IPS-15b (cell line): ENCODE data around the gene CCDC170.
"Not testable (repeated sequence)": the region's sequence is repeated elsewhere in the genome, so short reads cannot be mapped to it uniquely, and the experiment has no call there.

ENCODE experiments used
- H3K27me3 ChIP-seq: one replicate; pipeline ENCODE4 v1.6.1; 2013; ENCODE audit warnings: low read length; ENCODE audit not compliant: control insufficient read depth, insufficient read depth
- H3K36me3 ChIP-seq: one replicate; pipeline ENCODE4 v1.6.1; 2013; ENCODE audit warnings: low read length; ENCODE audit not compliant: control insufficient read depth, insufficient read depth
- H3K4me1 ChIP-seq: one replicate; pipeline ENCODE4 v1.6.1; 2013; ENCODE audit warnings: mild to moderate bottlenecking, low read length; ENCODE audit not compliant: control insufficient read depth, insufficient read depth
- H3K4me3 ChIP-seq: one replicate; pipeline ENCODE4 v1.5.1; 2013; ENCODE audit warnings: low read depth, low read length
- H3K9ac ChIP-seq: one replicate; pipeline ENCODE4 v1.6.1; 2013; ENCODE audit warnings: low read depth, mild to moderate bottlenecking, low read length
- H3K9me3 ChIP-seq: one replicate; pipeline ENCODE4 v1.6.1; 2013; ENCODE audit warnings: mild to moderate bottlenecking, low read length; ENCODE audit not compliant: control insufficient read depth, insufficient read depth

The CCDC170 gene

DNA sequence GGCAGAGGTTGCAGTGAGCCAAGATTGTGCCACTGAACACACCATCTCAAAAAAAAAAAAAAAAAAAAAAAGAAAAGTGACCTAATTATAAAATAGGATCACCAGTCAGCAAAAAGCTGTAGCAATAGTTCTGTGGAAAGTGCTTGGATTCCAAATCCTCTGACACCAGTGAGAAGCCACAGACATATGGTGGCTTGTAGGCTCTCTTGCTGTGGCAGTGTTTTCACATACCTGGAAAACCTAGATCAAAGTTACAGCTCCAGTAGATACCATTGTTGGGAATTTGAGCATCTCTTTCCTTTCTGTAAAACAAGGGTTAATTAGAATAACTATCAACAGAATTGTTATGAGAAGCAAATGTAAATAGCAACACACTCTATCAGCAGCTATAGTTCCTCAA is 4.1 kb downstream of the CCDC170 start:
- Histone ChIP-seq H3K27me3 (peaks cover 30% of the 10 kb centered on the region), H3K9me3 (no peaks in the 10 kb centered on the region), H3K4me1 (no peaks in the 10 kb centered on the region), H3K36me3 (no peaks in the 10 kb centered on the region), H3K4me3 (no peak overlapping the region), H3K9ac (no peak overlapping the region)

DNA sequence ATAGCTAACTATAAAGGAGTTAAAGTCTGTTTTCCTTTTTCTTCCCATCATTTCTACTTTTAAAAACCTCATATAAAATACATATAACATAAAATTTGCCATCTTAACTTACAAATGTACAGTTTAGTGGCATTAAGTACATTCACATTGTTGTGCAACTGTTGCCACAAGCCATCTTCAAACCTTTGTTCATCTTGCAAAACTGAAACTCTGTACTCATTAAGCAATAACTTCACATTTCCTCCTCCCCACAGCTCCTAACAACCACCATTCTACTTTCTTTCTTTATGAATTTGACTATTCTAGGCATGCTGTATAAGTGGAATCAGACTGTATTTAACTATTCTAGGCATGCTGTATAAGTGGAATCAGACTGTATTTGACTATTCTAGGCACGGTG is 4.5 kb downstream of the CCDC170 start:
- no peaks in the 10 kb centered on the region for H3K36me3 ChIP-seq
- H3K4me3 ChIP-seq: no peak overlapping the region
- H3K4me1 ChIP-seq: no peaks in the 10 kb centered on the region
- no peak overlapping the region for H3K9ac ChIP-seq
- peaks cover 26% of the 10 kb centered on the region for H3K27me3 ChIP-seq
- H3K9me3 ChIP-seq: no peaks in the 10 kb centered on the region

DNA sequence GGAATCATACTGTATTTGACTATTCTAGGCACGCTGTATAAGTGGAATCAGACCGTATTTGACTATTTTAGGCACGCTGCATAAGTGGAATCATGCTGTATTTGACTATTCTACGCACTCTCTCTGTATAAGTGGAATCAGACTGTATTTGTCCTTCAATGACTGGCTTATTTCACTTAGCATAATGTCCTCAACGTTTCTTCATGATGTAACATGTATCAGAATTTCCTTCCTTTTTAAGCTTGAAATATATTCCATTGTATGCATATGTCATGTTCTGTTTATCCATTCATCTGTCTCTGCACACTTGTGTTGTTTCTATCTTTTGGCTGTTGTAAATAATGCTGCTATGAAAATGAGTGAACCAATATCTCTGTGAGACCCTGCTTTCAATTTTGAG is 5.7 kb downstream of the CCDC170 start:
- Histone ChIP-seq H3K9me3 (no peaks in the 10 kb centered on the region), H3K36me3 (no peaks in the 10 kb centered on the region), H3K27me3 (peaks cover 15% of the 10 kb centered on the region), H3K9ac (no peak overlapping the region), H3K4me3 (no peak overlapping the region), H3K4me1 (no peaks in the 10 kb centered on the region)

GRCh38 chr6:151501511-151502136 is 7.8 kb downstream of the CCDC170 start:
- Histone ChIP-seq H3K27me3 (no peaks in the 10 kb centered on the region), H3K4me3 (no peak overlapping the region), H3K4me1 (no peaks in the 10 kb centered on the region), H3K36me3 (no peaks in the 10 kb centered on the region), H3K9ac (no peak overlapping the region), H3K9me3 (no peaks in the 10 kb centered on the region)

- Histone ChIP-seq H3K9ac (no peak overlapping the region), H3K4me3 (no peak overlapping the region), H3K9me3 (no peaks in the 10 kb centered on the region), H3K4me1 (no peaks in the 10 kb centered on the region), H3K27me3 (no peaks in the 10 kb centered on the region), H3K36me3 (no peaks in the 10 kb centered on the region)
Measured at GRCh38 chr6:151502499-151502898, 8.7 kb downstream of the CCDC170 start.

GRCh38 chr6:151506761-151507160 is 12.9 kb downstream of the CCDC170 start:
- no peaks in the 10 kb centered on the region for H3K36me3 ChIP-seq
- H3K9ac ChIP-seq: no peak overlapping the region
- no peaks in the 10 kb centered on the region for H3K4me1 ChIP-seq
- no peaks in the 10 kb centered on the region for H3K9me3 ChIP-seq
- H3K4me3 ChIP-seq: no peak overlapping the region
- H3K27me3 ChIP-seq: no peaks in the 10 kb centered on the region

GRCh38 chr6:151509048-151509447 is 15.2 kb downstream of the CCDC170 start:
- no peaks in the 10 kb centered on the region for H3K27me3 ChIP-seq
- H3K36me3 ChIP-seq: no peaks in the 10 kb centered on the region

GRCh38 chr6:151512481-151512880 is 18.7 kb downstream of the CCDC170 start:
- Histone ChIP-seq H3K36me3 (no peaks in the 10 kb centered on the region), H3K4me1 (no peaks in the 10 kb centered on the region), H3K9me3 (no peaks in the 10 kb centered on the region), H3K9ac (no peak overlapping the region), H3K27me3 (no peaks in the 10 kb centered on the region), H3K4me3 (no peak overlapping the region)

More at GRCh38 chr6:151509048-151509447, 15.2 kb downstream of the CCDC170 start:
- no peak overlapping the region for H3K4me3 ChIP-seq
- H3K4me1 ChIP-seq: no peaks in the 10 kb centered on the region
- H3K9me3 ChIP-seq: no peaks in the 10 kb centered on the region
- H3K9ac ChIP-seq: no peak overlapping the region

DNA sequence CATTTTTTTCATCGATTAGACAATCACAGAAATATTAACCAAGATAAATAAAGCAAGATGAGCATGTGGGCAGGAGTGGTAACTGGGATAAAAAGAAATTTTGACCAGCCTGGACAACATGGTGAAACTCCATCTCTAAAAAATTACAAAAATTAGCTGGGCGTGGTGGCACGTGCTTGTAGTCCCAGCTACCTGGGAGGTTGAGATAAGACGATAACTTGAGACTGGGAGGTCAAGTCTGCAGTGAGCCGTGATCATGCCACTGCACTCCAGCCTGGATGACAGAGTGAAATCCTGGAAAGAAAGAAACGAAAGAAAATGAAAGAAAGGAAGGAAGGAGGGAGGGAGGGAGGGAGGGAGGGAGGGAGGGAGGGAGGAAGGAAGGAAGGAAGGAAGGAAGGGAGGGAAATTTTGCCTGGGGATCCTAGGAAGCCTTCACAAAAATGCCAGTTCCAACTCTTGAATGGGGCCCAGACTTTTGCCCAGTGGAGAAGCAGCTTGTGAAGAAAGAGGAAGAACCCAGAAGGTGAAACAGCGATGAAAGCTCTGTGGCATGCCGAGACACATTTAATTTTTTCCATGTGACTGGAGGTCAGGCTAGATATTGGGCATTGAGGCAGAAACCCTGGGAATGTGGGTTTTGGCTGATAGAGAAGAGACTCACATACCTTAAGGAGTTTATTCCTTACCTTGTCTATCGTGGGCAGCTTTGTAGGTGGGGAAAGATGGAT is 20.3 kb downstream of the CCDC170 start:
- H3K36me3 ChIP-seq: no peaks in the 10 kb centered on the region
- H3K4me3 ChIP-seq: no peak overlapping the region
- no peaks in the 10 kb centered on the region for H3K27me3 ChIP-seq
- no peaks in the 10 kb centered on the region for H3K9me3 ChIP-seq
- no peaks in the 10 kb centered on the region for H3K4me1 ChIP-seq
- no peak overlapping the region for H3K9ac ChIP-seq

DNA sequence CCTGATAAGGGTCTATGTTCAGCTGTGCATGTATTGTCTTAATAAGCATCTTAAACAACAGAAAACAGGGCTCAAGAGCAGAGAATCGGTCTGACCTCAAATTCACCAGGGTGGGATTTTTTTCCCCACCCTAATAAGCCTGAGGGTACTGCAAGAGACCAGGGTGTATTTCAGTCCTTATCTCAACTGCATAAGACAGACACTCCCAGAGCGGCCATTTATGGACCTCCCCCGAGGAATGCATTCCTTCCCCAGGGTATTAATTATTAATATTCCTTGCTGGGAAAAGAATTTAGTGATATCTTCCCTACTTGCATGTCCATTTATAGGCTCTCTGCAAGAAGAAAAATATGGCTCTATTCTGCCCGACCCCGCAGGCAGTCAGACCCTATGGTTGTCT is 25.2 kb downstream of the CCDC170 start:
- not testable (repeated sequence) for H3K9ac ChIP-seq, H3K4me3 ChIP-seq, H3K36me3 ChIP-seq, H3K4me1 ChIP-seq, H3K27me3 ChIP-seq, H3K9me3 ChIP-seq

DNA sequence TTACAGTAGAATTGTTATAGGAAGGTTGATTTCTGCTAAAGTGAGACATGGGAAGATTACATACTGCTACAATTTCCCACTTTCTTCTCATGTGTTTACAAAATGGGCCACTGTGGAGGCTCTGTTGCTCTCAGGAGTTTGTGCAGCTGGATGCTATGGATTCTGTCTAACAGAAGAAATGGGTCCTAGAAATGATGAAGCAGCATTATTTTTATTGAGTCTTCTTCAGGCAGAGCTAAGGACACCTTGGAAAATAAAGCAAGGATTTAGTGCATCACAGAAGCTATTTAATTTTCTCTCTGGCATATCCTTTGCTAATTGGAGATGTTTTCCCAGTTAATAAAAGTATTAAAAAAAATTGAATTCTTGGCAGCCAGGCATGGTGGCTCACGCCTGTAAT is 29.2 kb downstream of the CCDC170 start:
- Histone ChIP-seq H3K27me3 (no peaks in the 10 kb centered on the region), H3K4me1 (no peaks in the 10 kb centered on the region), H3K4me3 (no peak overlapping the region), H3K36me3 (no peaks in the 10 kb centered on the region), H3K9ac (no peak overlapping the region), H3K9me3 (peaks cover 8% of the 10 kb centered on the region)

GRCh38 chr6:151524059-151524458 is 30.2 kb downstream of the CCDC170 start:
- H3K9me3 ChIP-seq: peaks cover 8% of the 10 kb centered on the region

More at GRCh38 chr6:151524059-151524458, 30.2 kb downstream of the CCDC170 start:
- Histone ChIP-seq H3K4me1 (no peaks in the 10 kb centered on the region), H3K27me3 (no peaks in the 10 kb centered on the region), H3K9ac (no peak overlapping the region), H3K36me3 (no peaks in the 10 kb centered on the region), H3K4me3 (no peak overlapping the region)
